H9 (cell line): ENCODE measurements around the gene PRPH. TPM values are rescaled to one million over a fixed set of nuclear protein-coding genes. Genes with fewer than 3 reads are reported as not detected.

ENCODE experiments used
- DNase-seq: peaks from one replicate; pipeline ENCODE4 v3.0.0-alpha.2; 2017
- H2AFZ ChIP-seq: one replicate; pipeline ENCODE4 v1.6.1; 2013; ENCODE audit warnings: mild to moderate bottlenecking, low read length, control low read depth, moderate library complexity
- H2AK5ac ChIP-seq: 2 replicates; pipeline ENCODE4 v1.6.1; 2013; ENCODE audit warnings: low read length, control low read depth, mixed read lengths; ENCODE audit not compliant: insufficient read length
- H2BK120ac ChIP-seq: one replicate; pipeline ENCODE4 v1.6.1; 2013; ENCODE audit warnings: low read depth, mild to moderate bottlenecking, low read length, control low read depth, inconsistent platforms; ENCODE audit not compliant: poor library complexity, severe bottlenecking
- H2BK12ac ChIP-seq: 2 replicates; pipeline ENCODE4 v1.6.1; 2013; ENCODE audit warnings: low read length, control low read depth, mixed read lengths, low read depth; ENCODE audit not compliant: insufficient read length
- H2BK15ac ChIP-seq: 2 replicates; pipeline ENCODE4 v1.6.1; 2013; ENCODE audit warnings: low read depth, low read length, control low read depth
- H2BK20ac ChIP-seq: one replicate; pipeline ENCODE4 v1.6.1; 2013; ENCODE audit warnings: low read depth, mild to moderate bottlenecking, low read length, control low read depth, inconsistent platforms; ENCODE audit not compliant: poor library complexity, severe bottlenecking
- H2BK5ac ChIP-seq: 2 replicates; pipeline ENCODE4 v1.6.1; 2013; ENCODE audit warnings: low read length, control low read depth, mixed read lengths; ENCODE audit not compliant: insufficient read length
- H3K14ac ChIP-seq: 2 replicates; pipeline ENCODE4 v1.6.1; 2013; ENCODE audit warnings: low read length, control low read depth; ENCODE audit not compliant: insufficient read depth
- H3K18ac ChIP-seq: 2 replicates; pipeline ENCODE4 v1.6.1; 2013; ENCODE audit warnings: low read depth, mild to moderate bottlenecking, mixed read lengths, low read length, control low read depth; ENCODE audit not compliant: insufficient read length
- H3K23ac ChIP-seq: 2 replicates; pipeline ENCODE4 v1.6.1; 2013; ENCODE audit warnings: low read length, control low read depth, mixed read lengths, low read depth; ENCODE audit not compliant: insufficient read length
- H3K23me2 ChIP-seq: 2 replicates; pipeline ENCODE4 v1.6.1; 2013; ENCODE audit warnings: low read depth, mild to moderate bottlenecking, mixed read lengths, low read length, control low read depth; ENCODE audit not compliant: insufficient read length, poor library complexity, severe bottlenecking
- H3K27ac ChIP-seq: 2 replicates; pipeline ENCODE4 v1.5.1; 2013; ENCODE audit warnings: low read length, control low read depth, mixed read lengths, low read depth; ENCODE audit not compliant: insufficient read length
- H3K27me3 ChIP-seq: 2 replicates; pipeline ENCODE4 v1.6.1; 2013; ENCODE audit warnings: low read length, control low read depth, inconsistent platforms; ENCODE audit not compliant: insufficient read depth
- H3K4ac ChIP-seq: 2 replicates; pipeline ENCODE4 v1.6.1; 2013; ENCODE audit warnings: low read depth, mild to moderate bottlenecking, control low read depth, inconsistent platforms, low read length, moderate library complexity
- H3K4me1 ChIP-seq: 2 replicates; pipeline ENCODE4 v1.6.1; 2013; ENCODE audit warnings: low read length, control low read depth, inconsistent platforms; ENCODE audit not compliant: insufficient read depth
- H3K4me2 ChIP-seq: 2 replicates; pipeline ENCODE4 v1.6.1; 2013; ENCODE audit warnings: low read length, control low read depth, mixed read lengths; ENCODE audit not compliant: insufficient read length, insufficient read depth
- H3K56ac ChIP-seq: 2 replicates; pipeline ENCODE4 v1.6.1; 2013; ENCODE audit warnings: low read depth, mild to moderate bottlenecking, mixed read lengths, low read length, control low read depth; ENCODE audit not compliant: insufficient read length
- H3K79me1 ChIP-seq: 2 replicates; pipeline ENCODE4 v1.6.1; 2013; ENCODE audit warnings: low read depth, mild to moderate bottlenecking, moderate library complexity, low read length, control low read depth, inconsistent platforms; ENCODE audit not compliant: insufficient read depth, poor library complexity, severe bottlenecking
- H3K79me2 ChIP-seq: 2 replicates; pipeline ENCODE4 v1.6.1; 2013; ENCODE audit warnings: low read length, control low read depth, inconsistent platforms; ENCODE audit not compliant: insufficient read depth
- H3K9ac ChIP-seq: 2 replicates; pipeline ENCODE4 v1.6.1; 2013; ENCODE audit warnings: low read length, control low read depth, mixed read lengths; ENCODE audit not compliant: insufficient read length; ENCODE audit errors: extremely low read depth
- H3K9me3 ChIP-seq: one replicate; pipeline ENCODE4 v1.6.1; 2013; ENCODE audit warnings: low read depth, low read length, inconsistent platforms; ENCODE audit not compliant: control insufficient read depth
- H3T11ph ChIP-seq: one replicate; pipeline ENCODE4 v1.6.1; 2013; ENCODE audit warnings: mild to moderate bottlenecking, low read length, control low read depth, inconsistent platforms
- H4K20me1 ChIP-seq: one replicate; pipeline ENCODE4 v1.6.1; 2013; ENCODE audit not compliant: control insufficient read depth, insufficient read length, insufficient read depth
- H4K5ac ChIP-seq: 2 replicates; pipeline ENCODE4 v1.6.1; 2013; ENCODE audit warnings: low read depth, mild to moderate bottlenecking, mixed read lengths, low read length, control low read depth; ENCODE audit not compliant: insufficient read length
- H4K8ac ChIP-seq: replicated peaks from 2 replicates; pipeline ENCODE4 v1.6.1; 2013; ENCODE audit warnings: low read length, control low read depth, mixed read lengths, low read depth; ENCODE audit not compliant: insufficient read length
- H4K91ac ChIP-seq: 2 replicates; pipeline ENCODE4 v1.6.1; 2013; ENCODE audit warnings: low read depth, mild to moderate bottlenecking, moderate library complexity, mixed read lengths, low read length, control low read depth; ENCODE audit not compliant: insufficient read length
- H3K27ac Mint-ChIP-seq, 3 experiments: 2 replicates in 2 of 3; 3 replicates in 1 of 3; pipeline ENCODE4 v1.8.0; 2020 to 2021; ENCODE audit warnings: mixed read lengths in 3 of 3, mild to moderate bottlenecking in 1 of 3, moderate library complexity in 1 of 3
- H3K27me3 Mint-ChIP-seq: 2 replicates; pipeline ENCODE4 v1.8.0; 2021; ENCODE audit warnings: low read depth, mild to moderate bottlenecking, moderate library complexity, mixed read lengths
- H3K36me3 Mint-ChIP-seq, 3 experiments: 2 replicates in 2 of 3; 3 replicates in 1 of 3; pipeline ENCODE4 v1.8.0; 2020 to 2021; ENCODE audit warnings: low read depth in 3 of 3, mixed read lengths in 3 of 3; ENCODE audit not compliant: insufficient read depth in 1 of 3
- H3K4me1 Mint-ChIP-seq, 2 experiments: 2 replicates each; pipeline ENCODE4 v1.8.0; 2020; ENCODE audit warnings: mixed read lengths in 2 of 2
- H3K4me3 Mint-ChIP-seq, 2 experiments: 2 replicates in 1 of 2; 3 replicates in 1 of 2; pipeline ENCODE4 v1.8.0; 2020 to 2021; ENCODE audit warnings: mild to moderate bottlenecking in 2 of 2, mixed read lengths in 2 of 2, moderate library complexity in 1 of 2
- H3K9me3 Mint-ChIP-seq, 2 experiments: 2 replicates in 1 of 2; 3 replicates in 1 of 2; pipeline ENCODE4 v1.8.0; 2020; ENCODE audit warnings: mild to moderate bottlenecking in 2 of 2, mixed read lengths in 2 of 2, moderate library complexity in 1 of 2
- WGBS: extraction: QIAGEN DNeasy Blood & Tissue Kit; methylation state at CpG from one replicate; pipeline ENCODE4 v1.1.7; 2013; ENCODE audit warnings: missing lambda C conversion rate, low lambda C conversion rate, mixed read lengths; ENCODE audit not compliant: insufficient read length; ENCODE audit errors: extremely low coverage; 5-methylcytosine and 5-hydroxymethylcytosine counted together
- total RNA-seq: library from RNA; stranded (reverse); gene quantifications from 2 replicates; pipeline ENCODE4 v1.2.1, GENCODE V29; 2021
- TF ChIP-seq, protein P1 (sequence below): fragments of 200-600 bp; sonication (generic); conservative IDR thresholded peaks from 3 replicates; pipeline ENCODE4 v1.8.0; 2021; ENCODE audit warnings: antibody characterized with exemption, mild to moderate bottlenecking

Gene PRPH
- total RNA-seq, 1 experiment from 2014 or later, result 1.1 TPM

DNA sequence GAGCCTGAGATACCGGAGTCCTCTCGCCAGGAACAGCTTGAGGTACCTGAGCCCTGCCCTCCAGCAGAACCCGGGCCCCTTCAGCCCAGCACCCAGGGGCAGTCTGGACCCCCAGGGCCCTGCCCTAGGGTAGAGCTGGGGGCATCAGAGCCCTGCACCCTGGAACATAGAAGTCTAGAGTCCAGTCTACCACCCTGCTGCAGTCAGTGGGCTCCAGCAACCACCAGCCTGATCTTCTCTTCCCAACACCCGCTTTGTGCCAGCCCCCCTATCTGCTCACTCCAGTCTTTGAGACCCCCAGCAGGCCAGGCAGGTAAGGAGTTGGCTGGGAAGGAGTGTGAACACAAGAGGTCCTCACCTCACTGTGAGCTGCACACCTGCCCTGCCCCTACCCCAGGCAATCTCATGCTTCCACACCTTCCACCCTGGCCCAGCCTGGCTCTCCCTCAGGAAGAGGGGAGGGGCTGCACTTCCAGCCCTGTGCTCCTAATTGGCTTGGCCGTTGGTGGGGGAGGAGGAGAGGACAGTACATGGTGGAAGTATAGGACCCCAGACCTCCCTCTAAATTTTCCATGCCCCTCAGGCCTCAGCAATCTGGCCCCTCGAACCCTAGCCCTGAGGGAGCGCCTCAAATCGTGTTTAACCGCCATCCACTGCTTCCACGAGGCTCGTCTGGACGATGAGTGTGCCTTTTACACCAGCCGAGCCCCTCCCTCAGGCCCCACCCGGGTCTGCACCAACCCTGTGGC is 35.9 kb downstream of the PRPH start:
- Histone ChIP-seq H4K20me1 (no peaks in the 10 kb centered on the region), H3K56ac (no peak overlapping the region), H2BK120ac (no peak overlapping the region), H3K23me2 (no peaks in the 10 kb centered on the region), H2BK5ac (no peak overlapping the region), H2BK15ac (no peak overlapping the region), H3K4ac (no peak overlapping the region), H2AFZ (no peak overlapping the region), H2AK5ac (no peak overlapping the region), H3K23ac (no peak overlapping the region), H3K27ac (no peak overlapping the region), H3K27me3 (peaks cover 14% of the 10 kb centered on the region; the same call in 1 of the 2 replicates), H2BK12ac (no peak overlapping the region), H3K14ac (no peak overlapping the region), H4K91ac (no peak overlapping the region), H2BK20ac (no peak overlapping the region), H3K18ac (no peak overlapping the region), H4K5ac (no peak overlapping the region), H3K79me1 (no peaks in the 10 kb centered on the region), H3K9me3 (no peaks in the 10 kb centered on the region), H3K79me2 (no peaks in the 10 kb centered on the region), H3K4me1 (no peaks in the 10 kb centered on the region), H3K4me2 (no peak overlapping the region), H3T11ph (no peak overlapping the region), H4K8ac (no peak overlapping the region), H3K9ac (no peak overlapping the region)
- Mint-ChIP-seq H3K4me1 (peaks cover 0 to 5% of the 10 kb centered on the region in 2 experiments; a peak in 1 of 4 replicates), H3K36me3 (peaks cover 17 to 49% (median 46%) of the 10 kb centered on the region in 3 experiments; a peak in 6 of 7 replicates), H3K9me3 (peaks cover 0 to 3% of the 10 kb centered on the region in 2 experiments; a peak in 1 of 5 replicates), H3K27ac (no peak overlapping the region; a peak in 1 of 7 replicates), H3K4me3 (no peak overlapping the region), H3K27me3 (peaks cover 35% of the 10 kb centered on the region)
- TF ChIP-seq, protein P1, sequence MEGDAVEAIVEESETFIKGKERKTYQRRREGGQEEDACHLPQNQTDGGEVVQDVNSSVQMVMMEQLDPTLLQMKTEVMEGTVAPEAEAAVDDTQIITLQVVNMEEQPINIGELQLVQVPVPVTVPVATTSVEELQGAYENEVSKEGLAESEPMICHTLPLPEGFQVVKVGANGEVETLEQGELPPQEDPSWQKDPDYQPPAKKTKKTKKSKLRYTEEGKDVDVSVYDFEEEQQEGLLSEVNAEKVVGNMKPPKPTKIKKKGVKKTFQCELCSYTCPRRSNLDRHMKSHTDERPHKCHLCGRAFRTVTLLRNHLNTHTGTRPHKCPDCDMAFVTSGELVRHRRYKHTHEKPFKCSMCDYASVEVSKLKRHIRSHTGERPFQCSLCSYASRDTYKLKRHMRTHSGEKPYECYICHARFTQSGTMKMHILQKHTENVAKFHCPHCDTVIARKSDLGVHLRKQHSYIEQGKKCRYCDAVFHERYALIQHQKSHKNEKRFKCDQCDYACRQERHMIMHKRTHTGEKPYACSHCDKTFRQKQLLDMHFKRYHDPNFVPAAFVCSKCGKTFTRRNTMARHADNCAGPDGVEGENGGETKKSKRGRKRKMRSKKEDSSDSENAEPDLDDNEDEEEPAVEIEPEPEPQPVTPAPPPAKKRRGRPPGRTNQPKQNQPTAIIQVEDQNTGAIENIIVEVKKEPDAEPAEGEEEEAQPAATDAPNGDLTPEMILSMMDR, result no peak
- no peak for DNase-seq
- WGBS, result no CpG with 5 or more reads among the region's 14 CpGs
